Cardiac fibroblast (primary cell): Measurements from ENCODE around the gene ESPNL.
A peak's percentile ranks its signal among the peaks of the same experiment; 100 is the strongest.

ENCODE experiments used
- DNase-seq, 2 donors: peaks; one replicate each; pipeline versions ENCODE4 v3.0.0 to v3.0.0-alpha.2; 2010; ENCODE audit warnings: low read depth in 2 of 2
- H3K4me3 ChIP-seq, 2 donors: replicated peaks in 1 of 2; 1 replicate in 1 of 2; 2 replicates in 1 of 2; pipeline ENCODE4 v1.5.1; 2011; ENCODE audit warnings: low read depth in 2 of 2, low read length in 2 of 2, mild to moderate bottlenecking in 2 of 2, moderate library complexity in 1 of 2
- TF ChIP-seq, protein P1 (sequence below): IDR thresholded peaks from one replicate; pipeline ENCODE4 v1.5.1; 2011; ENCODE audit warnings: low read depth, mild to moderate bottlenecking, low read length, inconsistent platforms

Gene ESPNL

DNA sequence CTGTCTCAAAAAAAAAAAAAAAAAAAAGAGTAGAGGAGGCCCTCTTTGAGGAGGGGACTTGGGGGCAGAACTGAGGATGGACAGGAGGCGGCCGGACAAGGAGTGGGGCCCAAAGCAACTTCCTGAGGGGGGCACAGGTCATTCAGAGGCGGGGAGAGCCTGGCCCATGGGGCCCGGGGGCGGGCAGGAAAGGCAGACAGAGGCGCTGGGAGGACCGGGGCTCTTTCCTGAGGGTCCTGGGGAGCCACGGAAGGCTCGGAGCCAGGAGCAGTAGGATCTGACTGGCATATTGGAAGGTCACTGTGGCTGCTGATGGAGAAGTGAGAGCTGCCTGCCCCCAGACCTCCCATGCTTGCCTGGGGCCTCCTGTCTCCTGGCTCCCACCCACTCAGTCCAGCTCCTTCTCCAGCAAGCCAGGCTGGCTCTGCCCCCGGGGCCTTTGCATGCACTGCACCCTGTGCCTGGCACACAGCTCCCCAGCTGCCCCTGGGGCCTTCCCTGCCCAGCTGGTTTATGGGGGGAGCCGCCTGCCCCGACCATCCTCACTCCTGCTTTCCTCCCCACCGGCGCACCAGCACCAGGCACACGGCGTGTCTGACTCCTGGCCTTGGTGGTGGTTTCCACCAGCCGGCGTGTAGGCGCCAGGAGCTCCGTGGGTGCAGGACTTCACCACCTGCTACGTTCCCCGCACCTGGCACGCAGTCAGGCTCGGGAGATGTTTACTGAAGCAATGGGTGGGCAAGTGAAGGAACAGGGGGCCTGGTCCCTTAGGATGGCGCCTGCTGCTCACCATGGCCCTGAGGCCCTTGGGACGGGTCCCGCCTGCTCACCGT lies 5.6 kb downstream of the ESPNL start:
- no peak overlapping the region for H3K4me3 ChIP-seq
- TF ChIP-seq, protein P1, sequence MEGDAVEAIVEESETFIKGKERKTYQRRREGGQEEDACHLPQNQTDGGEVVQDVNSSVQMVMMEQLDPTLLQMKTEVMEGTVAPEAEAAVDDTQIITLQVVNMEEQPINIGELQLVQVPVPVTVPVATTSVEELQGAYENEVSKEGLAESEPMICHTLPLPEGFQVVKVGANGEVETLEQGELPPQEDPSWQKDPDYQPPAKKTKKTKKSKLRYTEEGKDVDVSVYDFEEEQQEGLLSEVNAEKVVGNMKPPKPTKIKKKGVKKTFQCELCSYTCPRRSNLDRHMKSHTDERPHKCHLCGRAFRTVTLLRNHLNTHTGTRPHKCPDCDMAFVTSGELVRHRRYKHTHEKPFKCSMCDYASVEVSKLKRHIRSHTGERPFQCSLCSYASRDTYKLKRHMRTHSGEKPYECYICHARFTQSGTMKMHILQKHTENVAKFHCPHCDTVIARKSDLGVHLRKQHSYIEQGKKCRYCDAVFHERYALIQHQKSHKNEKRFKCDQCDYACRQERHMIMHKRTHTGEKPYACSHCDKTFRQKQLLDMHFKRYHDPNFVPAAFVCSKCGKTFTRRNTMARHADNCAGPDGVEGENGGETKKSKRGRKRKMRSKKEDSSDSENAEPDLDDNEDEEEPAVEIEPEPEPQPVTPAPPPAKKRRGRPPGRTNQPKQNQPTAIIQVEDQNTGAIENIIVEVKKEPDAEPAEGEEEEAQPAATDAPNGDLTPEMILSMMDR, result no peak
- no peak for DNase-seq

DNA sequence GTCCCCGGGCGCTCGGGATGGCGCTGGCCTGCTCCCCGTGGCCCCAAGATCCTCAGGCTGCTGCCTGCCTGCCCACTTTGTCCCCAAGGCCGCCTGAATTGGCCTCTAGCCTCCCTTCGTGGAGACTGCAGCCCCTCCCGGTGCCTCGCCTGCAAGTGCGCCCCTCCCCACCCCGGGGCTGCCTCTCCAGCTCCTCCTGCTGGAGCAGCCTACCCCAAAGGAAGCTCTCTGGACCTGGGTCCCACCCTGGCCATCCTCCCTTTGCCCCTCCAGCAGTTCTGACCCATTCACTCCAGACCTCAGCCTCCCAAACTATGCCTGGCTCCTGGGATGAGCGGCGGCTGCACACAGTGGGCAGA lies 6.2 kb downstream of the ESPNL start:
- no peak for DNase-seq
- TF ChIP-seq, protein P1, result no peak
- H3K4me3 ChIP-seq, result no peak overlapping the region

- no peak overlapping the region for H3K4me3 ChIP-seq
- TF ChIP-seq, protein P1, result peak; percentile 2
- DNase-seq, result no peak
Observed at GRCh38 chr2:238106698-238107524, 6.8 kb downstream of the ESPNL start.

DNA sequence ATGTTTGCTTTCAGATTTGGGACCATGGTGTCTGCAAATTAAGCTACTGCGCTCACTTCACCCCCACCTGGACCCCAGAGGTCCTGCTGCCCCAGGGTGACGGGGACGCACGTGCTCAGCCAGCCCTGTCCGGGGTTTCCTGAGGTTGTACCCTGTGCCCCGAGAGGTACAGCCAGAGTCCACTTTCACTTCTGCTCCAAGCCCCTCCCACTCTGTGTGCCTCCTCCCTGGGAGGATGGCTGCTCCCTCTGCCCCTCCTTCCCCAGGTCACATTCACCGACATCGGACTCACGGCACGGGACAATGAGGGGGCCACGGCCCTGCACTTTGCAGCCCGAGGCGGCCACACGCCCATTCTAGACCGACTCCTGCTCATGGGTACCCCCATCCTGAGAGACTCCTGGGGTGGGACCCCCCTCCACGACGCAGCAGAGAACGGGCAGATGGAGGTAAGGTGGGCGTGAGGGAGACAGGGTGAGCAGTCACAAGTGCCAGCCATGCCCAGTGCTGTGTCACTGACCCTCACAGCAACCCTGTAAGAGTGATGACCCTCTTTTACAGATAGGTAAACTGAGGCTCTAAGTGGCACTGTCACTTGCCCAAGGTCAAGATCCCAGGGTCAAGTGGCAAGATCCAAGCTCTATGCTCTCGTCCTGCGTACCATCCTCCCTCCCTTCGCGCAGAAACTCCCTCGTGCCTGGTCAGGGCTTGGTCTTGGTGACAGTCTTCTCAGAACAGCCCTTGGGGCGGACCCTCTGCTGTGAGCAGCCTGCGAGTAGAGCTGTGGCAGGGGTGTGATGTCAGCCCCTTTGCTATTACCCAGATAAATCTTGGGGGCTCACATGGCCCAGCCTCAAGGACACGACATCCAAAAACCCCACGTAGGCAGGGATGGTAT lies 7.6 kb downstream of the ESPNL start:
- DNase-seq, result no peak
- TF ChIP-seq, protein P1, result no peak

DNA sequence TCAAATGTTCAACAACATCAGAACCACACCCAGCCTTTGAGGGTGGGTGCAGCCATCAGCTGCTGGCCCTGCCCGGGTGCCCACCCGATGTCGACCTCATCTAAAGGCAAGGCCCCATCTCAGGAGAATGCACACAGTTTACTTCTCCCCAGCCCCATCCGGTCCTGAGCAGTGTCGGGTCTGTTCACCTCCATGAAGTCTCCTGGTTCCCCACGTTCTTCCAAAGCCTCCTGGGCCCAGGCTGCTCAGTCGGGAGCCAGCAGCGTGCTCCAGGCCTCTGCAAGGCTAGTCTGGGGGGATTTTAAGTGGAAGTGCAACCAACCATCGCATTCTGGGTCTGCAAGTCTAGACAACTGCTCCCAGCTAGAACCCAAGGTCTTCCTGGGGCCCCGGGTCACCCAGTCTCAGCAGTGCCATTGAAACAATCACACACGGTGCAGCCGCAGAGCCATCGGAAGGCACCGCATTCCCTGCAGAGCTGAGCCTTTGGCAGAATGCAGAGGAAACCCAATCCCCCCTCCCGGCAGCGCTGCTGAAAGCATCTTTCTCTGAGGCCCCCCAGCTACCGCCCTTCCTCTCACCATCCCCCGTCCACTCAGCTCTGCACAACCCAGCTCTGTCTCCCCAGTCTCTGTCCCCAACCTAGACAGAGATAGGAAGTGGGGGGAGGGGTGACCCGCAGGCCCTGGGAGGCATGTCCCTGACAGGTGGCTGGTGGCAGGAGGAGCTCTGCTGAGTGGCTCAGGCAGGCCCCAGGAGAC lies 8.5 kb downstream of the ESPNL start:
- TF ChIP-seq, protein P1, result no peak
- H3K4me3 ChIP-seq, result no peak overlapping the region
- no peak for DNase-seq

More for the DNA sequence above, 7.6 kb downstream of the ESPNL start:
- H3K4me3 ChIP-seq, result no peak overlapping the region

GRCh38 chr2:238113611-238114010 lies 13.5 kb downstream of the ESPNL start:
- DNase-seq, result no peak
- H3K4me3 ChIP-seq, result no peak overlapping the region
- TF ChIP-seq, protein P1, result no peak
